ENCODE results near the gene ARID3B. TPM values are rescaled to one million over a fixed set of nuclear protein-coding genes. Genes with fewer than 3 reads are reported as not detected.

Gene ARID3B
- total RNA-seq, 1 donor from 2014 or later, result 15.2 TPM

DNA sequence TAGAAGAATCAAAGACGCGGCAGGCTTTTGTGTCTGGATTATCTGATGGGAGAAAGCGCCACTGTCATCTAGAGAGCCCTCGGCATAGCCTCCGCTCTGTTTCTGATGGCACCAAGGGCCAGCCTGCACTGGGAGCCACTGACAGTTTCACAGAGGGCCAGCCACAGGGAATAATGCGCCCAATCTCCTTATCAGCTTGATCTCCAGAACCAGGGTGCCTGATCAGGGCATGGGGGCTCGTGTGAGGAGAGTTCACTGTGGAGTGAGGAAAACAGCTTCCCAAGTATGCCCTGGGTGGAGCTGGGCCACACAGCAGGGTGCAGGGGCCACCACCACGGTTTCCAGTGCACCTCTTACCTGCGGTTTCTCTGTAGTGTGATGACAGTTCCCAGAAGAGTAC is 44.8 kb downstream of the ARID3B start:
- no peaks in the 10 kb centered on the region for H3K27me3 ChIP-seq
- peaks cover 0 to 3% of the 10 kb centered on the region in 2 donors for H3K36me3 ChIP-seq
- no peaks in the 10 kb centered on the region for H3K4me1 ChIP-seq
- H3K27ac ChIP-seq, result no peak overlapping the region
- no peaks in the 10 kb centered on the region for H3K9me3 ChIP-seq
- no peak for DNase-seq (ENCODE audit: extremely low spot score in 2 of 2)
- TF ChIP-seq POLR2AphosphoS5 (IDR thresholded peaks at IDR 0.05; ENCODE audit: insufficient read depth in 1 of 2, low read depth in 1 of 2), result no peak
- no peak for TF ChIP-seq POLR2A (IDR thresholded peaks at IDR 0.05)
- TF ChIP-seq, protein P1, sequence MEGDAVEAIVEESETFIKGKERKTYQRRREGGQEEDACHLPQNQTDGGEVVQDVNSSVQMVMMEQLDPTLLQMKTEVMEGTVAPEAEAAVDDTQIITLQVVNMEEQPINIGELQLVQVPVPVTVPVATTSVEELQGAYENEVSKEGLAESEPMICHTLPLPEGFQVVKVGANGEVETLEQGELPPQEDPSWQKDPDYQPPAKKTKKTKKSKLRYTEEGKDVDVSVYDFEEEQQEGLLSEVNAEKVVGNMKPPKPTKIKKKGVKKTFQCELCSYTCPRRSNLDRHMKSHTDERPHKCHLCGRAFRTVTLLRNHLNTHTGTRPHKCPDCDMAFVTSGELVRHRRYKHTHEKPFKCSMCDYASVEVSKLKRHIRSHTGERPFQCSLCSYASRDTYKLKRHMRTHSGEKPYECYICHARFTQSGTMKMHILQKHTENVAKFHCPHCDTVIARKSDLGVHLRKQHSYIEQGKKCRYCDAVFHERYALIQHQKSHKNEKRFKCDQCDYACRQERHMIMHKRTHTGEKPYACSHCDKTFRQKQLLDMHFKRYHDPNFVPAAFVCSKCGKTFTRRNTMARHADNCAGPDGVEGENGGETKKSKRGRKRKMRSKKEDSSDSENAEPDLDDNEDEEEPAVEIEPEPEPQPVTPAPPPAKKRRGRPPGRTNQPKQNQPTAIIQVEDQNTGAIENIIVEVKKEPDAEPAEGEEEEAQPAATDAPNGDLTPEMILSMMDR (IDR thresholded peaks at IDR 0.05), result no peak
- H3K4me3 ChIP-seq, result no peak overlapping the region
- intact Hi-C loops (cut with DNase I), result no loop called here

DNA sequence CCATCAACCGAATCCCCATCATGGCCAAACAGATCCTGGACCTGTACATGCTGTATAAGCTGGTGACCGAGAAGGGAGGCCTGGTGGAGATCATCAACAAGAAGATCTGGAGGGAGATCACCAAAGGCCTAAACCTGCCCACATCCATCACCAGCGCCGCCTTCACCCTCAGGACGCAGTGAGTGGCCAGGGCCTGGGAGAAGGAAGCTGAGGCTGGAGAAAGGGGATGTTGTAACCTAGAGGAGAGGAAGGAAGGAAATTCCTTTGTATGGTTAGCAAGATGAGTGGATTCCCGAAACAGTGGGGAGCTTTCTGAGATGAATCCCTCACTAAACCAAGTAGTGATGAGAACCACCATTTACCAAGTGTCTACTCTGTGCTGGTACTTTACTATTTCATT is 48.8 kb downstream of the ARID3B start:
- H3K4me3 ChIP-seq, result no peak overlapping the region
- TF ChIP-seq POLR2A (IDR thresholded peaks at IDR 0.05) (no peak), POLR2AphosphoS5 (IDR thresholded peaks at IDR 0.05; ENCODE audit: insufficient read depth in 1 of 2, low read depth in 1 of 2) (no peak)
- TF ChIP-seq, protein P1 (IDR thresholded peaks at IDR 0.05), result no peak
- H3K27ac ChIP-seq, result no peak overlapping the region
- H3K4me1 ChIP-seq, result no peaks in the 10 kb centered on the region
- intact Hi-C loops (cut with DNase I), result no loop called here
- H3K27me3 ChIP-seq, result no peaks in the 10 kb centered on the region
- no peak for DNase-seq (ENCODE audit: extremely low spot score in 2 of 2)
- peaks cover 0 to 23% of the 10 kb centered on the region in 2 donors for H3K36me3 ChIP-seq
- no peaks in the 10 kb centered on the region for H3K9me3 ChIP-seq

- peaks cover 0 to 23% of the 10 kb centered on the region in 2 donors for H3K36me3 ChIP-seq
Measured at GRCh38 chr15:74592222-74592621, 51.2 kb downstream of the ARID3B start.

GRCh38 chr15:74593122-74593521 is 52.1 kb downstream of the ARID3B start:
- no peak overlapping the region for H3K27ac ChIP-seq
- DNase-seq (ENCODE audit: extremely low spot score in 2 of 2), result no peak
- no peak for TF ChIP-seq POLR2AphosphoS5 (IDR thresholded peaks at IDR 0.05; ENCODE audit: insufficient read depth in 1 of 2, low read depth in 1 of 2)
- no peak for TF ChIP-seq POLR2A (IDR thresholded peaks at IDR 0.05)
- TF ChIP-seq, protein P1 (IDR thresholded peaks at IDR 0.05), result no peak
- intact Hi-C loops (cut with DNase I), result no loop called here
- H3K4me1 ChIP-seq, result no peaks in the 10 kb centered on the region
- H3K9me3 ChIP-seq, result no peaks in the 10 kb centered on the region
- H3K36me3 ChIP-seq, result peaks cover 0 to 23% of the 10 kb centered on the region in 2 donors
- H3K4me3 ChIP-seq, result no peak overlapping the region
- H3K27me3 ChIP-seq, result no peaks in the 10 kb centered on the region

More at GRCh38 chr15:74592222-74592621, 51.2 kb downstream of the ARID3B start:
- Histone ChIP-seq H3K4me1 (no peaks in the 10 kb centered on the region), H3K9me3 (no peaks in the 10 kb centered on the region), H3K4me3 (no peak overlapping the region), H3K27ac (no peak overlapping the region), H3K27me3 (no peaks in the 10 kb centered on the region)
- intact Hi-C loops (cut with DNase I), result no loop called here
- DNase-seq (ENCODE audit: extremely low spot score in 2 of 2), result no peak
- TF ChIP-seq, protein P1 (IDR thresholded peaks at IDR 0.05), result no peak
- TF ChIP-seq POLR2AphosphoS5 (IDR thresholded peaks at IDR 0.05; ENCODE audit: insufficient read depth in 1 of 2, low read depth in 1 of 2), result no peak
- no peak for TF ChIP-seq POLR2A (IDR thresholded peaks at IDR 0.05)

GRCh38 chr15:74594455-74594854 is 53.4 kb downstream of the ARID3B start:
- Histone ChIP-seq H3K27me3 (no peaks in the 10 kb centered on the region), H3K36me3 (peaks cover 0 to 23% of the 10 kb centered on the region in 2 donors), H3K27ac (no peak overlapping the region), H3K4me3 (no peak overlapping the region), H3K4me1 (peaks cover 7% of the 10 kb centered on the region), H3K9me3 (no peaks in the 10 kb centered on the region)
- TF ChIP-seq, protein P1 (IDR thresholded peaks at IDR 0.05), result no peak
- TF ChIP-seq POLR2AphosphoS5 (IDR thresholded peaks at IDR 0.05; ENCODE audit: insufficient read depth in 1 of 2, low read depth in 1 of 2), result no peak
- TF ChIP-seq POLR2A (IDR thresholded peaks at IDR 0.05), result no peak
- intact Hi-C loops (cut with DNase I), result no loop called here
- no peak for DNase-seq (ENCODE audit: extremely low spot score in 2 of 2)

Measured in vagina (tissue), 2 donors.